ENCODE data around the gene ATAD3B. TPM values are rescaled to one million over a fixed set of nuclear protein-coding genes. Genes with fewer than 3 reads are reported as not detected.
A peak's percentile ranks its signal among the peaks of the same experiment; 100 is the strongest.
"Not testable (repeated sequence)": the region's sequence is repeated elsewhere in the genome, so short reads cannot be mapped to it uniquely, and the experiment has no call there.

ATAD3B gene
- total RNA-seq, 4 donors from 2014 or later: 26.9 to 130 (median 35.0) TPM

DNA sequence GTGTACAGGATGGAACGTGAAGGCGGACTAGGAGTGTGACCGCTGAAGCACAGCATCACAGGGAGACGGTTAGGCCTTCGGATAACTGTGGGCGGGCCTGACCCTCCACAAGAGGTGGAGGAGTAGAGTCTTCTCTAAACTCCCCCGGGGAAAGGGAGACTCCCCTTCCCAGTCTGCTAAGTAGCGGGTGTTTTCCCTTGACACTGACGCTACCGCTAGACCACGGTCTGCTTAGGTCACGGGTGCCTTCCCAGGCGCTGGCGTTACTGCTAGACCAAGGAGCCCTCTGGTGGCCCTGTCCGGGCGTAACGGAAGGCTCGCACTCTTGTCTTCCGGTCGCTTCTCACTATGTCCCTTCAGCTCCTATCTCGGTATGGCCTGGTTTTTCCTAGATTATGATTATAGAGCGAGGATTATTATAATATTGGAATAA lies 33.8 kb downstream of the ATAD3B start:
- peak overlapping the region; percentile 65 to 85 (median 72) for H3K27ac ChIP-seq
- not testable (repeated sequence) for H3K27me3 ChIP-seq, H3K9me3 ChIP-seq, H3K36me3 ChIP-seq, H3K4me1 ChIP-seq
- TF ChIP-seq, protein P1, sequence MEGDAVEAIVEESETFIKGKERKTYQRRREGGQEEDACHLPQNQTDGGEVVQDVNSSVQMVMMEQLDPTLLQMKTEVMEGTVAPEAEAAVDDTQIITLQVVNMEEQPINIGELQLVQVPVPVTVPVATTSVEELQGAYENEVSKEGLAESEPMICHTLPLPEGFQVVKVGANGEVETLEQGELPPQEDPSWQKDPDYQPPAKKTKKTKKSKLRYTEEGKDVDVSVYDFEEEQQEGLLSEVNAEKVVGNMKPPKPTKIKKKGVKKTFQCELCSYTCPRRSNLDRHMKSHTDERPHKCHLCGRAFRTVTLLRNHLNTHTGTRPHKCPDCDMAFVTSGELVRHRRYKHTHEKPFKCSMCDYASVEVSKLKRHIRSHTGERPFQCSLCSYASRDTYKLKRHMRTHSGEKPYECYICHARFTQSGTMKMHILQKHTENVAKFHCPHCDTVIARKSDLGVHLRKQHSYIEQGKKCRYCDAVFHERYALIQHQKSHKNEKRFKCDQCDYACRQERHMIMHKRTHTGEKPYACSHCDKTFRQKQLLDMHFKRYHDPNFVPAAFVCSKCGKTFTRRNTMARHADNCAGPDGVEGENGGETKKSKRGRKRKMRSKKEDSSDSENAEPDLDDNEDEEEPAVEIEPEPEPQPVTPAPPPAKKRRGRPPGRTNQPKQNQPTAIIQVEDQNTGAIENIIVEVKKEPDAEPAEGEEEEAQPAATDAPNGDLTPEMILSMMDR (IDR thresholded peaks at IDR 0.05): peak in 5 of 6 experiments; percentile 2 to 59 (median 53)
- peak overlapping the region; percentile 14 to 32 (median 26) for H3K4me3 ChIP-seq
- DNase-seq: peak in 2 of 3 donors; percentile 46 to 84

DNA sequence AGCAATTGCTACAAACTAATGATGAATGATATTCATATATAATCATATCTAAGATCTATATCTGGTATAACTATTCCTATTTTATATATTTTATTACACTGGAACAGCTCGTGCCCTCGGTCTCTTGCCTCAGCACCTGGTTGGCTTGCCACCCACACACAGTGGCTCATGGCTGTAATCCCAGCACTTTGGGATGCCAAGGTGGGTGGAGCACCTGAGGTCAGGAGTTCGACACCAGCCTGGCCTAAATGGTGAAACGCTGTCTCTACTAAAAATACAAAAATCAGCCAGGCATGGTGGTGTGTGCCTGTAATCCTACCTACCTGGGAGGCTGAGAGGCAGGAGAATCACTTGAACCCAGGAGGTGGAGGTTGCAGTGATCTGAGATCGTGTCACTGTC lies 34.2 kb downstream of the ATAD3B start:
- H3K27ac ChIP-seq: peak overlapping the region; percentile 65 to 85 (median 72)
- not testable (repeated sequence) for H3K4me1 ChIP-seq, DNase-seq, H3K9me3 ChIP-seq, H3K36me3 ChIP-seq, H3K27me3 ChIP-seq, H3K4me3 ChIP-seq

- TF ChIP-seq, protein P1 (IDR thresholded peaks at IDR 0.05): no peak
- no peak for TF ChIP-seq POLR2A (IDR thresholded peaks at IDR 0.05)
- DNase-seq: no peak
- Histone ChIP-seq H3K36me3 (no peaks in the 10 kb centered on the region), H3K27ac (no peak overlapping the region), H3K4me1 (peaks cover 0 to 6% (median 1%) of the 10 kb centered on the region in 4 donors), H3K27me3 (no peaks in the 10 kb centered on the region), H3K4me3 (no peak overlapping the region), H3K9me3 (no peaks in the 10 kb centered on the region)
These were observed 35.7 kb downstream of the ATAD3B start for GRCh38 chr1:1507305-1507704.

DNA sequence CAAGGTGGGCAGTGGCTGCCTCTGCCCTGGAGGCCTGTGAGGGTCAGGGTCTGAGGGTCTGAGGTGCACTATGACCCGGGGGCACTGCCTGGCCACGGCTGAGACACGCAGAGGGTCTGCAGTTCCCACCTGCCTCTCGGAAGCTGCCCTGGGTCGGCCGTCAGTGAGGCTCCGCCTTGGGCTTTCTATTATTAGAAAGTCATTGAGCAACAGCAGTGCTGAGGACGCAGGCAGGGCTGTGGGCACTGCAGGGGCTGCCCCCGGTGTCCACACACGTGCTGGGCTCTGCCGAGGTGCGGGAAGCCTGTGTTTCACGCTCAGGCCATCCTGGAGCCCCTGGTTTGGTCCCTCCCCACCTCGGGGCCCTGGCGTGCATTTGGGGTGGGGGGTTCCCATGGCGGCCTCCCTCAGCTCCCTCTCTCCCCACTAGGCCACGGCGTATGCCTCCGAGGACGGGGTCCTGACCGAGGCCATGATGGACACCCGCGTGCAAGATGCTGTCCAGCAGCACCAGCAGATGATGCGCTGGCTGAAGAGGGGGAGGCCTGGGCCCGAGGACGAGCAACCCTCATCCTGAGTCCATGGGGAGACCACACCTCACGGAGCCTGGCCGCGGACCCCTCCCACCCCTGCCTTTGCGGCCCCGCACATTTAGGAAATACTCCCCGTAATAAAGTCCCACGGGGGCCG lies 37.4 kb downstream of the ATAD3B start:
- not testable (repeated sequence) for H3K27me3 ChIP-seq, H3K4me3 ChIP-seq, DNase-seq, H3K36me3 ChIP-seq, H3K9me3 ChIP-seq, H3K27ac ChIP-seq
- peaks cover 0 to 10% (median 1%) of the 10 kb centered on the region in 4 donors for H3K4me1 ChIP-seq

GRCh38 chr1:1509465-1509850 lies 37.9 kb downstream of the ATAD3B start:
- not testable (repeated sequence) for H3K27me3 ChIP-seq, H3K4me3 ChIP-seq, DNase-seq, H3K36me3 ChIP-seq, H3K27ac ChIP-seq, H3K9me3 ChIP-seq
- H3K4me1 ChIP-seq: peaks cover 0 to 10% (median 1%) of the 10 kb centered on the region in 4 donors

GRCh38 chr1:1510912-1511532 lies 39.5 kb downstream of the ATAD3B start:
- H3K27ac ChIP-seq: peak overlapping the region; percentile 79 to 91 (median 85)
- no peaks in the 10 kb centered on the region for H3K36me3 ChIP-seq
- no peaks in the 10 kb centered on the region for H3K9me3 ChIP-seq
- TF ChIP-seq, protein P1 (IDR thresholded peaks at IDR 0.05): no peak
- no peak for TF ChIP-seq POLR2A (IDR thresholded peaks at IDR 0.05)
- DNase-seq: no peak
- H3K27me3 ChIP-seq: no peaks in the 10 kb centered on the region
- peak overlapping the region; percentile 62 to 84 (median 76) for H3K4me3 ChIP-seq
- H3K4me1 ChIP-seq: peaks cover 0 to 10% (median 0%) of the 10 kb centered on the region in 4 donors

GRCh38 chr1:1511533-1512285 lies 40.1 kb downstream of the ATAD3B start, which contains the start of gene ATAD3A:
Gene ATAD3A, plus strand, starts transcription at chr1:1512162. Its CDS starts 107 bp downstream, at chr1:1512269.
- TF ChIP-seq, protein P1 (IDR thresholded peaks at IDR 0.05): peak in 3 of 6 experiments; percentile 8 to 29 (median 13)
- TF ChIP-seq POLR2A (IDR thresholded peaks at IDR 0.05): peak; percentile 46 to 57
- Histone ChIP-seq H3K27me3 (no peaks in the 10 kb centered on the region), H3K9me3 (no peaks in the 10 kb centered on the region), H3K27ac (peak within 1 kb of the TSS; percentile 79 to 91 (median 85)), H3K4me1 (peaks cover 0 to 10% (median 0%) of the 10 kb centered on the region in 4 donors), H3K4me3 (peak within 1 kb of the TSS; percentile 62 to 84 (median 76)), H3K36me3 (peaks cover 0 to under 1% (median 0%) of the 10 kb centered on the region in 3 donors)
- peak; percentile 96 to 99 (median 99) for DNase-seq

GRCh38 chr1:1512425-1512824 lies 40.9 kb downstream of the ATAD3B start:
- H3K4me3 ChIP-seq: peak overlapping the region; percentile 62 to 84 (median 76)
- peaks cover 0 to 10% (median 0%) of the 10 kb centered on the region in 4 donors for H3K4me1 ChIP-seq
- H3K27me3 ChIP-seq, H3K9me3 ChIP-seq, DNase-seq, H3K36me3 ChIP-seq: not testable (repeated sequence)
- peak overlapping the region; percentile 79 to 91 (median 85) for H3K27ac ChIP-seq

DNA sequence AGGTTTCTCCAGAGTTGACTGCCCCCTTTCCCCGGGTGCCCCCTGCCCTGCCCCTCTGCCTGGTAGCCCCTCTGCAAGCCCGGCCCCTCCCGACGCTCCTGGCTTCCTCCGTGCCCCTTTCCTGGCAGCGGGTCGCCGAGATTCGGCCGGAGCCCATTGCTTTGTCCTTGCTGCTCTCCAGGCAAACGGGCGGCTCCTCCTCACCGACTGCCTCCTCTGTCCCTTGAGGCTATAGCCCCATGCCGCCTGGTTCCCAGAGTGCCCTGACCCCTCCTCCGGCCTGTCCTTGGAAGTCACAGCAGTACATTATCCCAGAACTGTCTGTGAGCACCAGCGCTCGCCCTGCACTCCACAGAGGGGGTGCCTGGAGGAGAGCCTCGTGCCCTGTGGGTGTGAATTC lies 42.1 kb downstream of the ATAD3B start:
- not testable (repeated sequence) for H3K4me3 ChIP-seq, H3K9me3 ChIP-seq, H3K27me3 ChIP-seq, DNase-seq, H3K27ac ChIP-seq
- peaks cover 0 to 14% (median 0%) of the 10 kb centered on the region in 3 donors for H3K36me3 ChIP-seq
- H3K4me1 ChIP-seq: peaks cover 0 to 10% (median 0%) of the 10 kb centered on the region in 4 donors
